ENCODE measurements around the gene PRR35. TPM values are rescaled to one million over a fixed set of nuclear protein-coding genes. Genes with fewer than 3 reads are reported as not detected.
A peak's percentile ranks its signal among the peaks of the same experiment; 100 is the strongest.

The PRR35 gene
- polyA plus RNA-seq, 1 donor (not counting 4 experiments of a cell fraction or from before 2014, with no cell fraction given) = not detected

- H3K36me3 ChIP-seq (ENCODE audit: control insufficient read depth in 2 of 2, extremely low read depth in 1 of 2, insufficient read depth in 2 of 2, low read length in 2 of 2) = peaks cover 3 to 4% of the 10 kb centered on the region in 2 experiments
- H3K9me3 ChIP-seq (ENCODE audit: control insufficient read depth, low read depth, low read length) = no peaks in the 10 kb centered on the region
- H3K9me1 ChIP-seq (ENCODE audit: control insufficient read depth, extremely low read depth, insufficient read depth, low read length) = no peaks in the 10 kb centered on the region
- H3K4me3 ChIP-seq (ENCODE audit: control insufficient read depth in 2 of 3, extremely low read depth in 1 of 3, insufficient read depth in 2 of 3, low read depth in 1 of 3, low read length in 3 of 3) = no peak overlapping the region
- peaks cover 23% of the 10 kb centered on the region for H4K20me1 ChIP-seq (ENCODE audit: control insufficient read depth, extremely low read depth, insufficient read depth, low read length)
- dilution Hi-C loops (cut with MboI; ENCODE audit: extremely low pct_ligation_motif_present, low sequenced_read_pairs) = no loop called here
- no peak overlapping the region for H3K27ac ChIP-seq (ENCODE audit: control insufficient read depth, insufficient read depth, low read length)
- H3K27me3 ChIP-seq (ENCODE audit: control insufficient read depth, extremely low read depth, insufficient read depth, low read length) = no peaks in the 10 kb centered on the region
- FAIRE-seq (no peak), DNase-seq (ENCODE audit: low read depth, low spot score) (no peak)
- no peak overlapping the region for H2AFZ ChIP-seq (ENCODE audit: control insufficient read depth, low read length)
- H3K4me1 ChIP-seq (ENCODE audit: control insufficient read depth, extremely low read depth, insufficient read depth, low read length) = peaks cover 9% of the 10 kb centered on the region
- H3K9ac ChIP-seq (ENCODE audit: control insufficient read depth, extremely low read depth, insufficient read depth, low read length) = no peak overlapping the region
- TF ChIP-seq, protein P1, sequence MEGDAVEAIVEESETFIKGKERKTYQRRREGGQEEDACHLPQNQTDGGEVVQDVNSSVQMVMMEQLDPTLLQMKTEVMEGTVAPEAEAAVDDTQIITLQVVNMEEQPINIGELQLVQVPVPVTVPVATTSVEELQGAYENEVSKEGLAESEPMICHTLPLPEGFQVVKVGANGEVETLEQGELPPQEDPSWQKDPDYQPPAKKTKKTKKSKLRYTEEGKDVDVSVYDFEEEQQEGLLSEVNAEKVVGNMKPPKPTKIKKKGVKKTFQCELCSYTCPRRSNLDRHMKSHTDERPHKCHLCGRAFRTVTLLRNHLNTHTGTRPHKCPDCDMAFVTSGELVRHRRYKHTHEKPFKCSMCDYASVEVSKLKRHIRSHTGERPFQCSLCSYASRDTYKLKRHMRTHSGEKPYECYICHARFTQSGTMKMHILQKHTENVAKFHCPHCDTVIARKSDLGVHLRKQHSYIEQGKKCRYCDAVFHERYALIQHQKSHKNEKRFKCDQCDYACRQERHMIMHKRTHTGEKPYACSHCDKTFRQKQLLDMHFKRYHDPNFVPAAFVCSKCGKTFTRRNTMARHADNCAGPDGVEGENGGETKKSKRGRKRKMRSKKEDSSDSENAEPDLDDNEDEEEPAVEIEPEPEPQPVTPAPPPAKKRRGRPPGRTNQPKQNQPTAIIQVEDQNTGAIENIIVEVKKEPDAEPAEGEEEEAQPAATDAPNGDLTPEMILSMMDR (optimal IDR thresholded peaks at IDR 0.05 in 1 of 3, IDR thresholded peaks at IDR 0.05 in 1 of 3, conservative IDR thresholded peaks at IDR 0.05 in 1 of 3; ENCODE audit: extremely low read depth in 1 of 3, insufficient read depth in 2 of 3, low read length in 3 of 3) = no peak
- no peak for TF ChIP-seq EZH2 (IDR thresholded peaks at IDR 0.05; ENCODE audit: low read length)
- H3K4me2 ChIP-seq (ENCODE audit: control insufficient read depth, extremely low read depth, insufficient read depth, low read depth, low read length) = no peak overlapping the region
- H3K79me2 ChIP-seq (ENCODE audit: control insufficient read depth, insufficient read depth, low read length) = peaks cover 37% of the 10 kb centered on the region
Measured at GRCh38 chr16:598823-599739, 38.9 kb downstream of the PRR35 start.

GRCh38 chr16:600781-601180 is 40.6 kb downstream of the PRR35 start:
- Histone ChIP-seq H3K27ac (ENCODE audit: control insufficient read depth, insufficient read depth, low read length) (no peak overlapping the region), H3K9ac (ENCODE audit: control insufficient read depth, extremely low read depth, insufficient read depth, low read length) (no peak overlapping the region), H3K4me2 (ENCODE audit: control insufficient read depth, extremely low read depth, insufficient read depth, low read depth, low read length) (no peak overlapping the region), H3K9me3 (ENCODE audit: control insufficient read depth, low read depth, low read length) (no peaks in the 10 kb centered on the region), H3K27me3 (ENCODE audit: control insufficient read depth, extremely low read depth, insufficient read depth, low read length) (no peaks in the 10 kb centered on the region), H3K79me2 (ENCODE audit: control insufficient read depth, insufficient read depth, low read length) (peaks cover 32% of the 10 kb centered on the region), H4K20me1 (ENCODE audit: control insufficient read depth, extremely low read depth, insufficient read depth, low read length) (peaks cover 9% of the 10 kb centered on the region), H3K36me3 (ENCODE audit: control insufficient read depth in 2 of 2, extremely low read depth in 1 of 2, insufficient read depth in 2 of 2, low read length in 2 of 2) (peaks cover 3 to 4% of the 10 kb centered on the region in 2 experiments), H3K9me1 (ENCODE audit: control insufficient read depth, extremely low read depth, insufficient read depth, low read length) (no peaks in the 10 kb centered on the region), H2AFZ (ENCODE audit: control insufficient read depth, low read length) (no peak overlapping the region), H3K4me3 (ENCODE audit: control insufficient read depth in 2 of 3, extremely low read depth in 1 of 3, insufficient read depth in 2 of 3, low read depth in 1 of 3, low read length in 3 of 3) (no peak overlapping the region), H3K4me1 (ENCODE audit: control insufficient read depth, extremely low read depth, insufficient read depth, low read length) (peaks cover 5% of the 10 kb centered on the region)
- no peak for DNase-seq (ENCODE audit: low read depth, low spot score)
- no peak for TF ChIP-seq EZH2 (IDR thresholded peaks at IDR 0.05; ENCODE audit: low read length)
- TF ChIP-seq, protein P1 (optimal IDR thresholded peaks at IDR 0.05 in 1 of 3, IDR thresholded peaks at IDR 0.05 in 1 of 3, conservative IDR thresholded peaks at IDR 0.05 in 1 of 3; ENCODE audit: extremely low read depth in 1 of 3, insufficient read depth in 2 of 3, low read length in 3 of 3) = peak; percentile 29 to 43 (median 37)
- no peak for FAIRE-seq
- dilution Hi-C loops (cut with MboI; ENCODE audit: extremely low pct_ligation_motif_present, low sequenced_read_pairs) = no loop called here

All from keratinocyte (primary cell).